ENCODE measurements around the gene CUL9.

CUL9 gene

GRCh38 chr6:43231053-43231452 lies 49.1 kb downstream of the CUL9 start:
- no peak for DNase-seq

DNA sequence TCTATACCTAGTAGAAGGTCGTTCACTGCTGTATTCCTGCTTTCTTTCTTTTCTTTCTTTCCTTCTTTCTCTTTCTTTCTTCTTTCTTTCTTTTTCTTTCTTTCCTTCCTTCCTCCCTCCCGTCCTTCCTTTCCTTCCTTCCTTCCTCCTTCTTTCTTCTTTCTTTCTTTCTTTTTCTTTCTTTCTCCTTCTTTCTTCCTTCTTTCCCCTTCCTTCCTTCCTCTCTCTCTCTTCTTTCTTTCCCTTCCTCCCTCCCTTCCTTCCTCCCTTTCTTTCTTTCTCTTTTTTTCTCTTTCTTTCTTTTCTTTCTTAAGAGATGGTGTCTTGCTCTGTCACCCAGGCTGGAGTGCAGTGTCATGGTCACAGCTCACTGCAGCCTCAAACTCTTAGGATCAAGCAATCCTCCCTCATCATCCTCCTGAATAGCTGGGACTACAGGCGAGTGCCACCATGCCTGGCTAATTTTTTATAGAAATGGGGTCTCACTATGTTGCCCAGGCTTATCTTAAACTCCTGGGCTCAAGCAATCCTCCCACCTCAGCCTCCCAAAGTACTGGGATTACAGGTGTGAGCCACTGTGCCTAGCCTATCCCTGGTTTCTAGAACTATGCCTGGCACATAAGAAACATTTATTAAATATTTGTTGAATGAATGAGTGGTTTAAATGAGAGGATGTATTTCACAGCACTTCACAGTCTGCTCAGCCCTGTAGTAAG lies 49.9 kb downstream of the CUL9 start:
- no peak for DNase-seq

GRCh38 chr6:43235841-43236240 lies 53.8 kb downstream of the CUL9 start:
- no peak for DNase-seq

- no peak for DNase-seq
Measured at GRCh38 chr6:43239054-43239453, 57.1 kb downstream of the CUL9 start.

DNA sequence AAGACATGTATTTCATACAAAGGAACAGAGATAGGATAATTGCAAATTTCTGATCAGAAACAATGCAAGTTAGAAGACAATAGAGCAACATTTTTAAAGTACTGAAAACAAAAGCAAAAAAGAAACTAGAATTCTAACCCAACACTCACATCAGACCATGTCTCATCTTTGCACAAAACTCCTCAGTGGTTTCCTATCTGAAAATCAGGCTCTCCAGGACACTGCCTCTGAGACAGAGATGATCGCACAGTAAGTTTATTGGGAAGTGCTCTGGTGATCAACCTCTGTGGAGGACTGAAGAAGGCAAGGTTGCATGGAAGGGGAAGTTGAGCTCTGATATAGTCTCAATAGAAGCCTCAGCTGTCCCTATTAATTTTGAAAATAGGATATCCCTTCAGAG lies 59.0 kb downstream of the CUL9 start:
- no peak for DNase-seq

DNA sequence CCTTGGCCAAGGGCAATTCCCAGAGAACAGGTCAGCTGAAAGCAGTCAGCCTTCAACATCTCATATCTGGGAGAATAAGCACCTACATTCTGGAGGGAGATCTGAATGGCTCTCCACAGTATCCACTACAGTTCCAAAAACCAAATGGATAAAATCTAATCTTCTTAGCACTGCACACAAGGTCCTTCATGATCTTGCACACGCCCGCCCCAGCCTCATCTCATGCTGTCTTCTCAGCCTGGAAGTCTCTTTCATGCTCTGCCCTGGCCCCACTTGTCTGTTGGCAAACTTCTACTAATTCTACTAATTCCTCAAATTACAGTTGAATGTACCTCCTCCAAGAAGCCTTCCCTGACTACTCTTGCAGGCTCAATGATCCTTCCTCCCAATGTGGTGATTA lies 59.5 kb downstream of the CUL9 start:
- DNase-seq: no peak

- peak; percentile 32 for DNase-seq
Measured at GRCh38 chr6:43242908-43243663, 61.1 kb downstream of the CUL9 start, which contains the start of gene TTBK1. TSS of gene TTBK1 (plus strand) at chr6:43243481. CDS start at chr6:43246661, 3,180 bp downstream.

GRCh38 chr6:43243664-43244321 lies 61.8 kb downstream of the CUL9 start:
- DNase-seq: no peak

GRCh38 chr6:43246301-43247113 lies 64.5 kb downstream of the CUL9 start:
- DNase-seq: no peak

GRCh38 chr6:43247114-43247999 lies 65.4 kb downstream of the CUL9 start:
- DNase-seq: peak; percentile 66

- no peak for DNase-seq
Measured at GRCh38 chr6:43248101-43248500, 66.1 kb downstream of the CUL9 start.

DNA sequence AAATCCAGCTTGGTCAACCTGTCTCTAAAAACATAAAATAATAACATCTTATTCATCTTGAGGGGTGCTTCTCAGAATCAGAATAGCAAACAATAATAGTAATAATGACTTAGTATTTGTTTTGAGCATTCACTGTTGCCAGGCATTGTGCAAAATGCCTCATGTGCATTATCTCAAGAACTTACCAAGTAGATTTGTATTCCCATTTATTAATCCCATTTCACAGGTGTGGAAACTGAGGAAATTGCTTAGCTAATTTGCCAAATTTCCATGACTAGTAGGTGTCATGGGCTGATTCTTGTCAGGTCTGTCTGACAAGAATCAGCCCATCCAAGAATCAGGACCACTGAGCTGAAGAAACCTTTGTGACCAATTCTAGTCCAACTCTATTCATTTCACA lies 66.8 kb downstream of the CUL9 start:
- DNase-seq: no peak

GRCh38 chr6:43250992-43251373 lies 69.0 kb downstream of the CUL9 start:
- DNase-seq: no peak

GRCh38 chr6:43253401-43253800 lies 71.4 kb downstream of the CUL9 start:
- DNase-seq: no peak

DNA sequence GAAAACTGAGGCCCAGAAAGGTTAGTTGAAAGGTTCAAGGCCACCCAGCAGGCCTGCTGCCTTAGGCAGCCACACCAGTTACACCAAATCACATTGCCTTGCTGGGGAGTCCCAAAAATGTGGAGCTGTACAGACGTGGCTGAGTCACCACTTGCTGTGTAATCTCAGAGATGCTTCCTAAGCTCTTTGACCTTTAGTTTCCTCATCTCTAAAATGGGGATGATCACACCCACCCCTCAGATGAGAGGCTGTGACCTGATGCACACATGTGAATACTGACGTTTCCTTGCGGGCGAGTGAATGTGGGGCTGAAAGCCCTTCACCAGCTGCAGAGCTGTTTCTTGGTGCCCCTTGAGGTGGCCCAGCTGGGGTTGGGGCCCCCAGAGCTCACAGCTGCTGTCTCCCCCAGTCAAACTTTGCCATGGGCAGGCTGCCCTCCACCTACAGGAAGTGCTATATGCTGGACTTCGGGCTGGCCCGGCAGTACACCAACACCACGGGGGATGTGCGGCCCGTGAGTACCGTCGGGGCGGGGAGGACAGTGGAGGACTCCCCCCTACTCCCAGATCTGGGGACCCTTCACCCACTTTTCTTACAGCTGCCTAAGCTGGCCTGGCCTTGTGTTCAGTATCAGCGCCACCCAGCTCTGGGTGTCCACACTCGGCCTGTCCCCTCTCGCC lies 72.3 kb downstream of the CUL9 start:
- DNase-seq: no peak

- DNase-seq: no peak
Measured at GRCh38 chr6:43254846-43255245, 72.8 kb downstream of the CUL9 start.

GRCh38 chr6:43255408-43256054 lies 73.5 kb downstream of the CUL9 start:
- no peak for DNase-seq

DNA sequence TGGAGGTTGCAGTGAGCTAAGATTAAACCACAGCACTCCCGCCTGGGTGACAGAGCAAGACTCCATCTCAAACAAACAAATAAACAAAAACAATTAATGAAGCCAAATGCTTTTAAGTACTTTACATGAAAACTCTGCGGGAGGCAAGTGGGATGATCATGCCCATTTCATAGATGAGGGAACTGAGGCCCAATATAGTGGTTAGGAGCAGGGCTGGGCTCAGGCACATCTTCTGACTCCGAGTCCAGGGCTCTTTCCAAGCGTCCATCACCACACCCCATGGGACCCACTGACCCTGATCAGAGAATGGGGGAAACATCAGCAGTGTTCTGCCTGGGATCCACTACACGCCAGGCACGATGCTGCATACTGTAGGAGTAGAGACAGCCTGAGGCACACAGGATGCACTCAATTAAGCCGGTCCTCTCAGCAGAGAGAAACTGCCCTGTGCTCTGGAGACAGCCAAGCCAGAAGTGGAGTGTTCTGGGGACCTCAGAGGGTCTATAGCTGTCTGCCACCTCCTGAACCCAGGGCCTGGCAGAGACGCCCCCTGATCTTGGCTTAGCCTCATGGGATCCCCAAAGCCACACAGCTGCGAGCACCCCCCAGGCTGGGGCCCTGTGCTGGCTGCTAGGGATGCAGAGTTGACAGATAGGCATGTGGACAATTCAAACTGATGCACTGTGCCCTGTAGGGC lies 74.8 kb downstream of the CUL9 start:
- no peak for DNase-seq

- DNase-seq: no peak
Measured at GRCh38 chr6:43257367-43258145, 75.6 kb downstream of the CUL9 start.
